GM12891 (cell line): ENCODE measurements around the gene STX16.

ENCODE experiments used
- PAX5 ChIP-seq: IDR thresholded peaks from 2 replicates; pipeline ENCODE4 v1.6.1; 2011; ENCODE audit warnings: low read length, moderate library complexity, mild to moderate bottlenecking; ENCODE audit not compliant: insufficient read depth, severe bottlenecking
- POLR2A ChIP-seq: IDR thresholded peaks from 2 replicates; pipeline ENCODE4 v1.6.1; 2011; ENCODE audit warnings: low read depth, low read length, control low read depth
- POLR2AphosphoS5 ChIP-seq: IDR thresholded peaks from 2 replicates; pipeline ENCODE4 v1.6.1; 2011; ENCODE audit warnings: low read depth, low read length, control low read depth
- POU2F2 ChIP-seq: IDR thresholded peaks from 2 replicates; pipeline ENCODE4 v1.6.1; 2011; ENCODE audit warnings: low read depth, mild to moderate bottlenecking, control low read depth, low read length, moderate library complexity
- SPI1 ChIP-seq: IDR thresholded peaks from 2 replicates; pipeline ENCODE4 v1.6.1; 2011; ENCODE audit warnings: low read depth, low read length, control low read depth
- TAF1 ChIP-seq: IDR thresholded peaks from 2 replicates; pipeline ENCODE4 v1.6.1; 2011; ENCODE audit warnings: low read depth, low read length, control low read depth

GRCh38 chr20:58712151-58712791 is 61.2 kb downstream of the STX16 start:
- TF ChIP-seq POLR2AphosphoS5 (no peak), TAF1 (no peak), POLR2A (no peak), POU2F2 (no peak), PAX5 (no peak), SPI1 (no peak)
